GM19328 (cell line): ENCODE measurements around the gene OPN1MW.
"Not testable (repeated sequence)": the region's sequence is repeated elsewhere in the genome, so short reads cannot be mapped to it uniquely, and the experiment has no call there.

ENCODE experiments used
- ATAC-seq: cut with Tn5 transposase; IDR thresholded peaks from one replicate; pipeline ENCODE4 v1.9.1; 2021; ENCODE audit warnings: mild to moderate bottlenecking, moderate library complexity; ENCODE audit not compliant: unreplicated experiment

OPN1MW gene

GRCh38 chrX:154182296-154182695 is at the start of gene OPN1MW:
TSS of gene OPN1MW (plus strand) at chrX:154182596. CDS start at chrX:154182678, 82 bp downstream.
- ATAC-seq: not testable (repeated sequence)

GRCh38 chrX:154135458-154136229 is 46.8 kb upstream of the OPN1MW start:
- ATAC-seq: no peak

GRCh38 chrX:154136627-154137161 is 45.7 kb upstream of the OPN1MW start:
- ATAC-seq: no peak

- no peak for ATAC-seq
These were observed 43.5 kb upstream of the OPN1MW start for GRCh38 chrX:154138857-154139256.

GRCh38 chrX:154140206-154140605 is 42.2 kb upstream of the OPN1MW start:
- ATAC-seq: no peak

GRCh38 chrX:154140742-154141141 is 41.7 kb upstream of the OPN1MW start:
- no peak for ATAC-seq

- ATAC-seq: no peak
These were observed 40.0 kb upstream of the OPN1MW start for GRCh38 chrX:154142386-154142785.

- no peak for ATAC-seq
These were observed 39.2 kb upstream of the OPN1MW start for GRCh38 chrX:154142950-154143745.

- ATAC-seq: not testable (repeated sequence)
These were observed 38.4 kb upstream of the OPN1MW start, which contains the start of gene OPN1LW for GRCh38 chrX:154144010-154144409. TSS of gene OPN1LW (plus strand) at chrX:154144243. CDS start at chrX:154144284, 41 bp downstream.

GRCh38 chrX:154151030-154151429 is 31.4 kb upstream of the OPN1MW start:
- ATAC-seq: not testable (repeated sequence)

- ATAC-seq: not testable (repeated sequence)
These were observed 26.2 kb upstream of the OPN1MW start for GRCh38 chrX:154156221-154156620.

GRCh38 chrX:154157207-154157606 is 25.2 kb upstream of the OPN1MW start:
- not testable (repeated sequence) for ATAC-seq

- ATAC-seq: not testable (repeated sequence)
These were observed 23.1 kb upstream of the OPN1MW start for GRCh38 chrX:154159345-154159744.

- not testable (repeated sequence) for ATAC-seq
These were observed 17.5 kb upstream of the OPN1MW start for GRCh38 chrX:154164902-154165301.

GRCh38 chrX:154168384-154168783 is 14.0 kb upstream of the OPN1MW start:
- ATAC-seq: not testable (repeated sequence)

GRCh38 chrX:154172535-154172943 is 9.9 kb upstream of the OPN1MW start:
- ATAC-seq: not testable (repeated sequence)

- not testable (repeated sequence) for ATAC-seq
These were observed 8.0 kb upstream of the OPN1MW start for GRCh38 chrX:154174356-154174755.

- ATAC-seq: not testable (repeated sequence)
These were observed 1.4 kb downstream of the OPN1MW start for GRCh38 chrX:154183794-154184193.

- not testable (repeated sequence) for ATAC-seq
These were observed 10.4 kb downstream of the OPN1MW start for GRCh38 chrX:154192846-154193245.

GRCh38 chrX:154194316-154194715 is 11.9 kb downstream of the OPN1MW start:
- not testable (repeated sequence) for ATAC-seq

- ATAC-seq: not testable (repeated sequence)
These were observed 14.1 kb downstream of the OPN1MW start for GRCh38 chrX:154196466-154196865.
